GM19328 (cell line): ENCODE measurements around the gene LRRC55.

Experiments used
- ATAC-seq: cut with Tn5 transposase; IDR thresholded peaks from one replicate; pipeline ENCODE4 v1.9.1; 2021; ENCODE audit warnings: mild to moderate bottlenecking, moderate library complexity; ENCODE audit not compliant: unreplicated experiment

Gene LRRC55, protein sequence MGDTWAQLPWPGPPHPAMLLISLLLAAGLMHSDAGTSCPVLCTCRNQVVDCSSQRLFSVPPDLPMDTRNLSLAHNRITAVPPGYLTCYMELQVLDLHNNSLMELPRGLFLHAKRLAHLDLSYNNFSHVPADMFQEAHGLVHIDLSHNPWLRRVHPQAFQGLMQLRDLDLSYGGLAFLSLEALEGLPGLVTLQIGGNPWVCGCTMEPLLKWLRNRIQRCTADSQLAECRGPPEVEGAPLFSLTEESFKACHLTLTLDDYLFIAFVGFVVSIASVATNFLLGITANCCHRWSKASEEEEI

DNA sequence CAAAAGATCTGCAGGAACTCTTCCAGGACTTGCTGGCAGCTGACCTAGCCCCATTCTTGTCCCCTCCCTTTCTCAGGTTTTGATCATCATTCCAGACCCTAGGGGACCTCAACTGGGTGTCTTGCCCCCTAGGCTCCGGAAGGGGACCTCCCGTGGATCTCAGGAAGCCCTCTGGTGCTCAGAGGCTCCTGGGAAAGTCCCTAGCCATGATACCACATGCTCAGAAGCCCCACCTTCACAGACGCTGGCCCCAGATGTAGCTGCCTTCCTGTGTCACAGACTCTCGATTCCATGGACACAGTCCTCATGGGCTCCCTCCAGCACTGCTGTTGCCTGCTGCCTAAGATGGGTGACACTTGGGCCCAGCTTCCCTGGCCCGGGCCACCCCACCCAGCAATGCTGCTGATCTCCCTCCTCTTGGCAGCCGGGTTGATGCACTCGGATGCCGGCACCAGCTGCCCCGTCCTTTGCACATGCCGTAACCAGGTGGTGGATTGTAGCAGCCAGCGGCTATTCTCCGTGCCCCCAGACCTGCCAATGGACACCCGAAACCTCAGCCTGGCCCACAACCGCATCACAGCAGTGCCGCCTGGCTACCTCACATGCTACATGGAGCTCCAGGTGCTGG lies at the start of gene LRRC55:
TSS of gene LRRC55 (plus strand) at position 276 of the 628 bp plus-strand sequence. CDS start at position 346, 70 bp downstream.
- ATAC-seq = no peak

GRCh38 chr11:57133366-57134038 lies 48.3 kb upstream of the LRRC55 start:
- ATAC-seq = no peak

- ATAC-seq = no peak
Observed at GRCh38 chr11:57134284-57134683, 47.5 kb upstream of the LRRC55 start.

DNA sequence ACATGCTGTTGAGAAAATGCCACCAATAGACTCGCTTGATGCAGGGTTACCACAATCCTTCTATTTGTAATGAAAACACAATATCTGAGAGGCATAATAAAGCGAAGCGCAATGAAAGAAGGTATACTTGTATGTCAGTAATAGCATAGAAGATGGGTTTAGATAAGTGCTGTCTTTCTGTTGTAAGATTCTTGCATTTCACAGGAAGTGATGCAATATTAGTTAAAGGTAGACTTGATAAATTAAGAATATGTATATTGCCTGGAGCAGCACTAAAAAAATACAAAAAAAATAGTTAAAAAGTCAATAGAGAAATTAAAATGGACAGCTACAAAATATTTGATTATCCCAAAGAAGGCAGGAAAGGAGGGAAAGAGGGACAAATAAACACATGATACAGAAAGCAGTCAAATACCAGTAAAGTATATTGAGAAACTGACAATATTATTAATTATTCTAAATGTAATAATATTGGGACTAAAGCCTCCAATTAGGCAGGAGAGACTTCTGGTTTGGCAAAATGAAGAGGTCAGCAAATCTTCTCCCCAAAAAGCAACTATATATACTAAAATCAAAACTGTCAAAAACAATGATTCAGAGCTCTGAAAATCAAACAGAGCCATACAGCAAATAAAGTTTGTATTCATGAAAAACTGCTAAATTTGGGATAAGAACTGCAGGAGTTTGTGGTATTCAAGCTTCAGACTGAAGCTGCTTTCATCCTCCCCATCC lies 46.6 kb upstream of the LRRC55 start:
- ATAC-seq = no peak

DNA sequence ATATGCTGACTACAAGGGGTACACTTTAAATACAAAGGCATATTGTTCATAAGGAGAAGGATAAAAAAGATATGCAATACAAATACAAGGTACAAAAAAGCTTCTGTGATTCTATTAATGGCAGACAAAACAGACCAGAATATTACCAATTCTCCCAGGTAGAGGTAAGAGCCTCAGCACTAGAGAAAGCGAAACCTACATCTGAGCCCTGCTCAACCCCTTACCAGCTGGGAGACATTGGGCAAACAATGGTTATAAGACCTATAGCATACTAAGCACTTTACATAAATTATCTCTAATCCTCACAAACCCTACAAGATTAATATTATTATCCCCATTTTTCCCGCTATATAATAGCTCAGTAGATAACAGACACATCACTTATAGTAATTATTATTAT lies 41.2 kb upstream of the LRRC55 start:
- no peak for ATAC-seq

DNA sequence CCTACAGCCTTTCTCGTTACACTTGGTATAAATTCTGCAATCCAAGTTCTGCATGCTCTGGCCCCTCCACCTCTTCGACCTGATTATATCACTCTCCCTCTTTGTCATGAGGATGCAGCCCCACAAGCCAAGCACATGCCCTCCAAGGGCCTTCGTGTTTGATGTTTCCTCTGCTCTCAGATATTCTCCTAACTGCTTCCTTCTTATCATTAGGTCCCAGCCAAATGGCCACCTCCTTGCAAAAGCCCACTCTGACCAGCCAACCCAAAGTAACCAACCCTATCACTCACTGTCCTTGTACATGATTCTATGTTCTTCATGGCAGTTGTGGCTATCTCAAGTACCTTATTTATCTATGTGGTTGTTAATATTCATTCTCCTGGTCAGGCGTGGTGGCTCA lies 38.3 kb upstream of the LRRC55 start:
- no peak for ATAC-seq

DNA sequence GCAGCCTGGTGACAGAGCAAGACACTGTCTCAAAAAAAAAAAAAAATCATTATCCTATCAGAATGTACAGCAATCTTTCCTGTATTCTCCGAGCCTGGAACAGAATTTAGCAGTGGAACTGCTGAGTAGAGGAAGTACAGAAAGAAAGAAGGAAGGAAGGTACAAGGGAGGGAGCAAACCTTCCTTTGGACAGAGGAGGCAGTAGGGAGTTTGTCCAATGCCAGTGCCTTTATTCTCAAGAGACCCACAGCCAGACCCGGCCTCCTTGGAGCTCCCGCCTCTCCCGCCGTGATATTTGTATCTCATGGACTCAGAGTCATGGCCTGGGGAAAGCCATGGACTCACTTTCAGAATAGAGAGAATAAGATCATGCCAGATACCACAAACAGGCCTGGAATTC lies 37.7 kb upstream of the LRRC55 start:
- no peak for ATAC-seq

DNA sequence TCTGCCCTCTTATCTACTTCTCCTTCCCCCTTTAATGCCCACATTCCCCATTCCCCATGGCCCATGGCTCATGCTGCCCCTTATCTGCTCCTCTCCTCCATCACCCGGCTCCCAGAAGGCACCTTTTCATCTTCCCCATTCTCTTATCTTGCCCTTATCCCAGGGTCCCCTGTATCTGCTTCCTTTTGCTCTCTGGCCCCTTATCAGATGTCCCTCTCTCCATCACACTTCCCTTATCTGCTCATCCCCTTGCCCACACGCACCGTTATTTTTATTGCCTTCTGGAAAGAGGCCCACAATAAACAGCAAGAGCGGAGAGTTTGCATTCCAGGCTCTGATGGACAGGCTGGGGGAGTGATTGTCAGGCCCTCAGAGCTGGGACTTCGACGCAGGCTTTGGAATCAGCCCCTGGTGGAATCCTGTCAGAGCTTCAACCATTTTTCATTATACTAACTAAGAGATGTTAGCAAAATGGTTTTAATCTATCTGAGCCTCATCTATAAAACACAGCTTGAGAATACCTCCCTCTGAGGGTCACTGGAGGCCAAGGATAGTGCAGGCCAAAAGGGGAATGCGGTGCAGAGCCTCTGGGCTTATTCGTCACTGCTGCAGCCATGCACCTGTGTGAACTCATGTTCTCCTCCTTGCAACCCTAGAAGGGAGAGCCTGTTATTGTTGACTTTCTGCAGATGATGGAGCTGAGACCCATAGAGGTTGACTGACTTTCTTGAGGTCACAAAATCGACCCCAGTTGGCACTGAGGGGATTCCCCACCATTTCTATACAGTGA lies 37.0 kb upstream of the LRRC55 start:
- ATAC-seq = no peak

DNA sequence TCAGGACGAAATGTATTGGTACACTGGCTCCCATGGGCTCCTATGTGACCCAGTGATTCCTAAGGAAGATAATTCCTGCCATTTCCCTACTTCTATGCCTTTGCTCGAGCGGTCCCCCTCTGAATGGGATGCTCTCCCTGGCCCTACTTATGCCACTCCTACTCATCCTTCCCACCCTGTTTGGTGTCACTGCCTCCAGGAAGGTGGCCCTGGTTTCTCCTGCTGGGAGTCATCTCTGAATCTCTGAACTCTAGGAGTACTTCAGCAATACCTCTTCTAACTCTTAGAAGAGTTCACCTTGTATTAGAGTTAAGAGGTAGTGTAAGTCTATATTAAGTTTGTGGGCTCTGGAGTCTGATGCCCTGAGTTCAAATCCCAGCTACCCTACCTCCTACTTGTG lies 35.5 kb upstream of the LRRC55 start:
- ATAC-seq = no peak

DNA sequence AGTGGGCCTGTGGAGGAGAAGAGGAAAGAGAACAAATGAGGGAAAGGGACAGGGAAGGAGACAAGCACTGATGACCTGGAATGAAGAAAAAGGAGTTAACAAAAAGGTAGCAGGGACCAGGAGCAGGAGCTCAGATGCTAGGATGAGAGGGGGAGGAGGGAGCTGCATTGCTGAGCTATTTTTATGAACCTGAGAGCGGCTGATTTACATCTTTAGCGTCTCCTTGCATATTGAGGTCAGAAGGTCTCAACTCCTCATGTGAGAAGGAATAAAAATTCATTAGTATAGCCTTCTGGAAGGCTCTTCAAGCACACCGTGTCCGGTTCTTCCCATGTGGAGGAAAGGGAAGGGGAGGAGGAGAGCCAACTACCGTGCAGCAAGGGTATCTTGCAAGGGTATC lies 33.1 kb upstream of the LRRC55 start:
- no peak for ATAC-seq

DNA sequence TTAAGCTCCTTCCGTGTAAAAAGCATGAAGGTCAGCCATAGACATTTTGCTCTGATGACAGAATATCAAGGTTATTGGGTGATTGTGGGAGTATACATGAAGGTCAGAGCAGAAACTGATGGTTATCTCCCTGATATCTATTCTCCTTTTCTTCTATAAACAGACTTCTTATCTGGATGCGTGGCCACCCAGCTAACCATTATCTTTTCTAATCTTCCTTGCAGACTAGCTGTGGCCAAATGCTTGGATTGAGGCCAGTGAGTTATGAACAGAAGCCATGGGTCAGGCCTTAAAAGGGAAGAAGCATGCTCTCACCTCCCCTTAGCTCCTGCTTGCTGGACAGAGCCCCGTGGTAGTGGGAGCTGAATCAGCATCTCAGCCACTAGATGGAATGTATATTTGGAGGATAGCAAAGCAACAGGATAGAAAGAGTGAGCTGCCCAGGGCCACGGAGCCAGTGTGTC lies 31.3 kb upstream of the LRRC55 start:
- no peak for ATAC-seq

DNA sequence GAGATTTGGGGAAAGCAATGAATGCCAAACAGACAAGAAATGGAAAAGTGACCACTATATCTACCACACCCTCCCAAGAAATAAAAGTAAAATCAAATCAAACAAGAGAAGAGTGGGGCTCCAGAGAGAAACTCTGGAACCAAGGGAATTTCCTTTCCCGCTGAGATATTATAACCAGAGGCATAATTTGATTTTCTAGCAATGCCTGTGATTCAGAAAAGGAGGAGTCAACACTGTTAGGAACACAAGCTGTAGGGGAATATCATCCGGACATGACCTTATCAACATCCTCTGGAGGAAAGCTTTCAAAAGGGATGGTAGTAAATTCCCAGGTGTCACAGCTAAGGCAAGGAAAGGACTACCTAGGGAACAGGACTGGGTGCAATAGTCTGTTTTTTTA lies 29.6 kb upstream of the LRRC55 start:
- no peak for ATAC-seq

DNA sequence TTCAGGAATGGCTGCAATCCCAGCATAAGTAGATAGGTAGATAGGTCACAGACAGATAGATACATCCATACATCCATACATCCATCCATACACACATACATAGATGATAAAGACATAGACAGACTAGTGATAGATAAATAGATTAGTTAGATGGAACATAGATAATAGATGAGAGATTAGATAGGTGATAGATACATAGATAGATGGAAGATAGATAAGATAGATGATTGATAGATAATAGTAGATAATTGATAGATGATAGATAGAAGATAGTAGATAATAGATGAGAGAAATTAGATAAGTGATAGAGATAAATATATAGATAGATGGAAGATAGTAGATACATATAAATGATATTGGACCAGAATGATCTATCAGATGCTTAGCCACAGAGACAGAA lies 28.3 kb upstream of the LRRC55 start:
- no peak for ATAC-seq

DNA sequence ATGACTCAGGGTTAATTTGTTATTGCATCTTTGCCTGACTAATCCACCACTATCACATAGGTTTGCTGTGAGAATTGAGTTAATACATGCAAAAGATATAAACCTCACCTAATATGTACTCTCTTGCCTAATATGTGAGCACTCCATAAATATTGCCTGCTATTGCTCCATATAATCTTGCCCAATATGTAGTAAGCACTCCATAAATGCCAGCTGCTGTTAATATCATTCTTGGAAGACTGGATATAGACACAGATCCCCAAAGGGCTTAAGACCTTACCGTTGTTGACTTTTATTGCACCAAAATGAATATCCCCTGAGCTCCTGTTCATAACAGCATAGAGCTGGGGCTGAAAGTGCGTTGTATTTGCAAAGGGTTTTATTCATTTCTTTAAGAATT lies 27.0 kb upstream of the LRRC55 start:
- ATAC-seq = no peak

GRCh38 chr11:57155400-57155799 lies 26.4 kb upstream of the LRRC55 start:
- ATAC-seq = no peak

- ATAC-seq = no peak
Observed at GRCh38 chr11:57155838-57156607, 25.7 kb upstream of the LRRC55 start.

- no peak for ATAC-seq
Observed at GRCh38 chr11:57156928-57157327, 24.8 kb upstream of the LRRC55 start.

DNA sequence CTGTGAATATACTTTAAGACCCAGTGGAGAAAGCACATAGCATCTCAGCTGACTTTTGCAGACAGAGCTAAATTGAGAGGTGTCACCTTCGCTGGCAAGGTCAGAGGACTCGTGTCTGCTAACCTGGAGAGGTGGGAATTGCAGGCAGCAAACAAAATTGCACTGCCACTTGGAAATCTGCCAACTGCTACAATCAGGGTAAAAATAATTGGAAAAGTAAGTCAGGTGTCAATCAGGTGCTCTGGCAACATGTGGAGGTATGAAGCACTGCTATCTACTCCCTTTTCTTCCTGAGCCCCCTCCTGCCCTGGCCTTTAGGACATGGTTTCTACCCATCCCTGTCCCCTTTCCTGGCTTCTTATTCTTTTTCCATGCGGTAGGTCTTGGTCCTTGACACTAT lies 24.1 kb upstream of the LRRC55 start:
- no peak for ATAC-seq

GRCh38 chr11:57158180-57158579 lies 23.6 kb upstream of the LRRC55 start:
- no peak for ATAC-seq

DNA sequence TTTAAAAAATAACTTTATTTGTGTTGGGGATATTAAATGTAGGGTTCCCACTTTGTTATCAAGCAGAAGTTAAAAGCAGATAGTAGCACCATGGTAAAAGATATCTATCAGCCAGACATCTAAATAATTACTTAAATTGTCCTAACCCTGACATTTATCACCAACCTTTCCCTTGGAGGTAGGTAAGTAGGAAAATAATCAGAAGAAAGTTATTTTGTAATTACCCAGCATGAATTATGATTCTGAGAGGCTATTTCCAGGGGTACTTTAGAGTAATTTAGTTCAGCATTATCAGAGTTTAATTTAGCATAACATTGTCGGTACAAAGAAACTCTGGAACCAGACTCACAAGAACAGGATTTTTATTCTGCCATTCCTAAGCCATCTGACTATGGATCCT lies 23.2 kb upstream of the LRRC55 start:
- ATAC-seq = no peak
